Panc1 (cell line): ENCODE data around the gene GNG14.

Experiments used
- CTCF ChIP-seq: fragments of 450-650 bp; IDR thresholded peaks from 2 replicates; pipeline ENCODE4 v1.5.1; 2017; ENCODE audit warnings: mild to moderate bottlenecking
- POLR2AphosphoS5 ChIP-seq: IDR thresholded peaks from 2 replicates; pipeline ENCODE4 v1.6.1; 2012; ENCODE audit warnings: mild to moderate bottlenecking, low read depth, low read length, moderate library complexity
- REST ChIP-seq, 2 experiments: IDR thresholded peaks; 2 replicates each; pipeline ENCODE4 v1.6.1; 2011 to 2012; ENCODE audit warnings: low read depth in 2 of 2, control low read depth in 1 of 2, low read length in 1 of 2, mild to moderate bottlenecking in 1 of 2, moderate library complexity in 1 of 2; ENCODE audit not compliant: insufficient read depth in 1 of 2
- SIN3A ChIP-seq: IDR thresholded peaks from 2 replicates; pipeline ENCODE4 v1.6.1; 2012; ENCODE audit warnings: low read depth, mild to moderate bottlenecking, low read length, moderate library complexity, borderline replicate concordance; ENCODE audit not compliant: insufficient read depth

GRCh38 chr19:12698138-12698537 is 10.3 kb downstream of the GNG14 start:
- TF ChIP-seq CTCF (no peak), REST (IDR thresholded peaks at IDR 0.05; ENCODE audit: insufficient read depth in 1 of 2, low read depth in 2 of 2, low read length in 1 of 2) (no peak), SIN3A (no peak), POLR2AphosphoS5 (no peak)
